Measurements from ENCODE around the gene SLC7A14.

The SLC7A14 gene

DNA sequence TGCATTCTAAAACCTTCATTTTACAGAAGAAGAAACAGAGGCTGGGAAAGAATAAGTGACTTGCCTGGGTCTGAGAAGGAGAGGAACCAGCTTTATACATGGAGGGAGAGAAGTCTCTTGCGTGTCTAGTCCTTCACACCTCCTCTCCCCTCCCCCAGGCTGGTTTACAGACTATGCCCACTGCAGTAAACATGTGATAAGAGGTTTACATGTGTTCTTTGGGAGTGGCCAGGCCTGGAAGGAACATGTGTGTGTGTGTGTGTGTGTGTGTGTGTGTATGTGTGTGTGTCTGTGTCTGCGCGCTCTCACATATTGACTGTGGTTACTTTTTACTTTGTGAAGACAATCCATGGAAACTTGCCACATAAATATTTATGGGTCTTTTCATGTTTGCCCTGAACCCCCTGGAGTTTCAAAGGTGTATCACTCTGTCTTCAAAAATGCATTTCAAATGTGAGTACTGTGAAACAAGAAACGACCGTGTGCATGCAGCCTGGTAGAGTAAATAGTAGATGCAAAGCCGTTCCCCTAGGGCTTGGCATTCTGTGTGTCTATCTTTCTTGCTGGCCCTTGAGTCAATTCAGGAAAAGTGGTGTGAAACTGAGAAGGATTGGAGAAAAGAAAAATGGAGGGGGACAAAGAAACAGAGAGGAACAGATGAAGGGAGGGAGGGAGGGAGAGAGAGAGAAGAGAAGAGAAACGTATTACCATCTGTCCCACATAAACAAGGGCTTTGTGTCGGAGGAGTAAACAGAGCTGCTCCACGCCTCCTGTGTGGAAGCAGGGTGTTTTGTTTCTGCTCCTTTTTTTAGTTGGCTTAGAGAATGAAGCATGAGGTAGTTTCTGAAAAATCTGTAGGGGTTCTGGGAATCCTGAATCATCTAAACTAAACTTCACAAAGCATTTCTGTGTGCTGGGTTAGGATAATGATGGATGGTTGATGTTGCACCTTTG is 115.5 kb downstream of the SLC7A14 start:
- peak in 31 of 56 donors; percentile 6 to 72 (median 43) for DNase-seq

DNA sequence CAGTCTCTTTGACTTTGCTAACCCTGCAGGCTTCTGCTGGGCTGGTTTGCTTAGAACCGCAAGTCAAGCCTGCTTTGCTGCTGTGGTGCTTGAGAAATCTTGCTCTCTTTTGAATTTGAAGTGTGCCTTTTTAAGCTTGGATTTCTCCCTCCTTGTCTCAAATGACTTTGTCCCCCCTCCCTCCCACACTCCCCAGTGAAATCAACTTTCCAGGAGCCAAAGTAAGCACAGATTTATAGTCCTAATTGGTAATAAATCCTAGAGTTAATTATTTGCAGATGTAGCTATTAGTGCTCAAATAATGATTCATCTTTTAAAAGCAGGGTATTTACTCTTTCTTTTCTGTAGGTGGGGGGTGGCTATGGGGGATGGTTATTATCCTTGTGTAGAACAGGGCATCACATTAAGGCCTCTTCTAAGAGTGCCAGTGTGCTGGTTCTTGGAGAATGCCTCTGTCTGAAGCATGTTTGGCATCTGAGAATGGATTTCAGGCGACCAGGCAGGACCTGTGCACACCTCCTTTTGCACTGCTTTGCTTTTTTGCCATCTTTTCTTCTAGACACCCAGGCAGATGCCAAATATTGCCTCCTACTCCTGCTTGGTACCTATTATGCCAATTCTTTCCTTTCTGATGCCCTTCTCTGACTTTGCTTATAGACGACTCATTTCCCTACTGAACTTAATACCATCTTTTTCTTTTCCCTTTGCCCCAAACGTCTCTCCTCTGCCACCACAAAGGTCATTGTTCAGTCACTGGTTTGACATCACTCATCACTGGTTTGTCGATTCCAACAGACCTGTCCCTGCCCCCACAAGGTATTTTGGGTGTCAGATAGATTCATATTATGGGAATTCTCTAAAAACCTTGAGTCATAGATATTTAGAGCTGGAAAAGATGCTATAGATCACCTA is 116.5 kb downstream of the SLC7A14 start:
- peak in 1 of 56 donors; percentile 38 for DNase-seq

DNA sequence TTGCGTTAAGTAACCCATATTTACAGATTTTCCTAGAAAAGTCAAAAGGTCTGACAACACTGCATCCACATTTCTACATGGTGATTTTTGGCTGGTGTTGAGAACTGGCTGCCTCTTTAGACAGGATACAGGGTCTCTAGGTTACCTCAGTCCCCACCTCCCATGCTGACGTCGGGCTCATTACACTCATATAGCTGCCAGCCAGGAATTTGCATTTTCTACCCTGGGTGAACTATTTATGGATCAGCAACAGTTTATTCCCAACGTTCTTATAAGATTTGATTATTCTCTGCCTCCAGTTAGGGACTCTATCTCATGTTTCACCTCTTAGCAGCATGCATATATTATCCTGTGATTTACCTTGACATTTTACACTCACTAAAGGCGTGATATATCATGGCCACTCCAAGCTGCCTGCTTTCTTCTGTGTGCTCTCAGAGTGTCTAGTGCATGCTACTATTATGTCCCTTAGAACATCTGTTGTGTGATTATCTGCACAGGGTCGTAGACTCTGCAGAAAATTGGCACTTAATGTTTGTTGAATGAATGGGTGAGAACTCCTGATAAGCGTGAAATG is 118.2 kb downstream of the SLC7A14 start:
- no peak for DNase-seq

DNA sequence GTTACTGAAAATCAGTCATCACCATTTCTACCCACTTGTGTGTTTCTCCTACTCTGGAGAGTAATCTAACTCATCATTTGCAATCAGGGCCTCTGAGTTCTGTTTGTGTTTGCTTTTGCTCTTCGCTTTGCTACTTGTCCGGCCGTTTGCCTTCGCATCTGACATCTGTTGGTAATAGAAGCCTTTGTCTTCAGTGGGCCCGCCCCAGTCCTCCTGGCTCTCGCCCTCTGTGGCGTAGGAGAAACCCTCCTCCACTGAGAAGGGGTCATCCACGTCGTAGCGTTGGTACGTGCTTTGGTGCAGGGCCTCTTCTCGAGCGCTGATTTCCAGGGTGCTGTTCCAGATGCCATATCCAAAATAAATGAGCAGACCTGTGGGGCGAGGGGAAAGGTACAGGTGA is 118.9 kb downstream of the SLC7A14 start:
- peak in 48 of 56 donors; percentile 10 to 89 (median 61) for DNase-seq

DNA sequence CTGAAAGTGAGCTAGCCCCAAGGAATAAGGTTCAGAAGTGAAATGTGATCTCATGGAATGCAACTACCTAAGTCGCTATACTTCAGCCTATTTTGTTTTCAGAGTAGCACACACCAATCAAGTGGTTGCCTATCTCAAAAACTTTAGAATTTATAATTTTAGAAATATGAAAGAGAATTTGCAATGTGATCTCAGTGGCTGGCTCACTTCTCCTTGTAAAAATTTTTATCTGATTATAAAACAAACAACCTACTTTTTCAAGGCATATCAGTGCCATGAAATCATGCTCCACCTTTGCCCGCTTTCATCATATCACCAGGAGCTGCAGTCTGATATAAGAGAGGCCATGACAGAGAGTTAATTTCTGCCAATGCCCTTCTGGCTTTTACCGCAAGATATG is 119.9 kb downstream of the SLC7A14 start:
- DNase-seq: no peak

DNA sequence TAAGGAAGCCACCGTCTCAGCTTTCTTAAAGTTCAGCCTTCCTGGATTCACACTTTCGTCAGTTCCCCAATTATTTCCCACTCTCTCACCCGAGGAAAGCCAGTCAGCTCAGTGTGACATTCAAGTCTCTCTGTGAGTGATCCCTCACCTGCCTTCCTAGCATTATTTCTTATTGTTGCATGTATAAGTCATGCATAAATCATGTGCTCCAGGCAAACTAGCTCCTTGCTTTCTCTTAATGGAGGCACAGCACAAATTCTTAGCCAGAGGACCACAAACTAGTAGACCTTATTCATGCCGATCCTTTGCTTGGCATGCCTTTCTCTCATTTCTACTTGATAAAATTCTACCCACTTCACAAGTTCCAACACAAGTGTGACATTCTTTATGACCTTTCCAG is 122.9 kb downstream of the SLC7A14 start:
- no peak for DNase-seq

DNA sequence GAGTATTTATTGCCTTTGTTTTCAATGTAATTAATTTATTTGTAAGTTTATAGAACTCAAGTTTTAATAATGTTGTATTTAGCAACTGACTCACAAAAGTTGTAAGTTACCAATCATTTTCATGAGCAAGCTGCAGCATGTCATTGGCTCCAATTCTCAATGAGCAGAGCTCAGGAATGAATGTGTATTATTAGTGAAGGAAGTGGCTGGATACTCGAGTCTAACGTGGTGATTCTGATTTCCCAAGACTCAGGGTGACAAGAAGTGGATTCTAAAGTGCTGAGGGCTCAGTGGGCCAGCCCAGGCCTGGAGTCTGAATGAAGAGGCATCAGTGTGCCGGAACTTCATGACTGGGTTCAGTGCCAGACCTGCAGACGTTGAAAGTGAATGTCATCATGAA is 127.6 kb downstream of the SLC7A14 start:
- no peak for DNase-seq

DNA sequence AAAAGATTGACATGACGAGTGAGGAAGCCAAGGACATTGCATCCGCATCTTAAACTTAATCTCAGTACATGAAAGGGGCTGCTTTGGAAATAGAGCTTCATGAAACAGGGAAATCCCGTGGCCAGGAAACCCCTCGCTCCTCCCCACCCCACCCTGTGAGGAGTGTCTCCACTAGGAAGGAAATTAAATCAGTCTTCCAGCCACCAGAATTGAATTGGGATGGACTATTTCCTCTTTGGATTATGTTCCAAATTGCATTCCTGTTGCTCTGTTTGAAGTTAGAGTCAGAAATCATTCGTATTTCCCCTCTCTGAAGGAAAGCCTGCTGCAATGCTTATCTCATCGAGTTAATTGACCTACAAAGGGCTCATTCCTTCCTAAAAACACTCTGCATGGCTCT is 131.4 kb downstream of the SLC7A14 start:
- no peak for DNase-seq

DNA sequence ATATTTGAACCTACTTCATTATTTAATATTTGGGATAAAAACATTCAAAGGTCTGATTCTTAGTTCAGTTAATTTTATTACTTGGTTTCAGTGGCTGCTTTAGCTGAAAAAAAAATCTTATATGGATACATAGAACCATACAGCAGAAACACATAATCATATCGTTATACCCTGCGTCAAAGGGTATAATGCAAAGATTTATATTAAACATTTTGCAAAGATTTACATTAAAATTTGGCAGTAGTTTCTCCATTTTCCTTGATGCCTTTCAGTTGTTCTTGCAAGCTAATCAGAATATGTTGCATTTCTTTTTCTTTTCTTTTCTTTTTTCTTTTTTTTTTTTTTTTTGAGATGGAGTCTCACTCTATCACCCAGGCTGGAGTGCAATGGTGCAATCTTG is 135.8 kb downstream of the SLC7A14 start:
- no peak for DNase-seq

DNA sequence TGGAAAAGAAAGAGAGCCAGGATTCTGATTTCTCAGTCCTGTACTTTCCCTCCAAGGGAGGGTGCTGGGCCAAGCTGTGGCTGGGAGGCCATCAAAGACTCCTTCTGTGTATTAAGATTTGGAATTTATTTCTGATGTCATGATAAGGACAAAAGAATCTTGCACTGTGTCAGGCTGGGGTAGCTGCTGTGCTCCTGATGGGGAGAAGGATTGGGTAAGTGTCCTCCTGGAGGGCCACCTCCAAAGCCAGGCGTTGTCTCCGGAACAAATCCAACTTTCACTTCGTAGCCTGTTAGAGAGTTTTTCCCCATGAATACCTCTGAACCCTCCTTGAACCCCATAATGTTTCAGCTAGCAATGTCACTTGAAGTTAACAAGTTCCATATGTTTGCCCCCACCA is 137.3 kb downstream of the SLC7A14 start:
- DNase-seq: no peak

DNA sequence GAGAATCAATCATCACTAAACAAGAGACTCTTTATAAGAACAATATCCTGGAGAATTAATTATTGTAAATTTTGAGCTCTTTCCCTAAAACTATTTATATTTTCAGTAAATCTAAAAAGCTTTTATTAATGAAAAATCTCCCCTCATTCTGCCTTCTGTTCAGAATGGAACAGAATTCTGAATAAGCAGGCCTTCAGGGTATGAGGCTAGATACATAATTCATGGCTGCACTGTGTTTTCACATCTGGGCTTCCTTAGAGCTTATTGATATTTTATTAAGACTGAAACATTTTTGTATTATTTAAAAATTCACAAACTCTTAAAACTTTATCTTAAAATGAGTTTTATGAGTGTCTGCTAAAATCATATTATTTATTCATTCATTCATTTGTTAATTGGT is 142.4 kb downstream of the SLC7A14 start:
- no peak for DNase-seq

DNA sequence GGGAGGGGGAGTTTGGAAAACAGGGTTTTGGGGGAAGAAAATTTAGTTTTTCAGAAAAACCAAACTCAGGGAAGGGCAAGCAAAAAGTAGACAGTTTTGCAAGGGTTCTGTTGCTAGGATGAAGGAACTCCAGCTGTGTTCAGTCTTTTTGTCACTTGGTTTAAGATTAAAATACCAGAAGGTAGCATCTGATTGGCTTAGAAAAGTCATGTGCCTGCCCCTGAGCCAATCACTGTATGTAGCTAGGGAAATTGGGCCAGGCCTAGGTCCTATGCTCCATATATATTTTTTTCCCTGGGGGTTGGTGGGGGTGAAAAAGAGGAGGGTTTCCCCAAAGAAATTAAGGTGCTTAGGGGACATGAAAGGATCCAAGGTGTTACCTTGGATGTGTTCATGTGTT is 142.9 kb downstream of the SLC7A14 start:
- no peak for DNase-seq

DNA sequence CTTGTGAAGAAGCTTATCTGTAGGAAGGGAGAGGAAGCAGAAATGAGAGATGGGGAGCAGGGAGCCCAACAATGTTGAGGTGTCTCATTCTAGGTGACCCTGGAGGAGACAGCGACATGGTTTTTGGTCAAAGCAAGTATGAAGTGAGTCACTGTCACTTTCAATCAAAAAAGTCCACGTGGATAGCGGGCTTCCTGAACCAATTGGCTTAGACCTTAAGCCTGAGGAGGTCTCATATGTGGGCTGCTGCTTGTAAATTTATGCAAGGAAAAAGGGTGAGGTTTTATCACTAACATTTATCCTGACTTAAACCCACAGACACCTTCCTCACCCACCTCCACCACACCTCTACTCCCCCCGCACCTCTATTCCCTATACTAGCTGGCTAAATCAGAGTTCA is 144.5 kb downstream of the SLC7A14 start:
- DNase-seq: no peak

DNA sequence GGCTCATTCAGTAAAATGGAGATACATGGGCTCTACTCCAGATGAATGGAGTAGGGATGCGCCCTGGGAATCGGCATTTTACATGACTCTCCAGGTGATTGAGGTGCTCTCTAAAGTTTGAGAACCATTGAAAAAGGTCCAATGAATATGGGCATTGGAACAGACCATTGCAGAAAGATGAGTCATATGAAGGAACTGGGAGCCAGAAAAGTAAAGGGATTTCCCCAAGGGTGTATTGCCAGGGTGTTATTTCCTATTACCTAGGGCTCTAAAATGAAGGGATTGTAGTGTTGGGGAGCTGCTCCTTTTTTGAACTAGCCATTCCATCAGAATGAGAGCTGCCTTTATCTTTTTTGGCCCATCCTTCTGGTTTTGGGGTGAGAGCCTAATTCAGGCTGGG is 145.5 kb downstream of the SLC7A14 start:
- DNase-seq: no peak

DNA sequence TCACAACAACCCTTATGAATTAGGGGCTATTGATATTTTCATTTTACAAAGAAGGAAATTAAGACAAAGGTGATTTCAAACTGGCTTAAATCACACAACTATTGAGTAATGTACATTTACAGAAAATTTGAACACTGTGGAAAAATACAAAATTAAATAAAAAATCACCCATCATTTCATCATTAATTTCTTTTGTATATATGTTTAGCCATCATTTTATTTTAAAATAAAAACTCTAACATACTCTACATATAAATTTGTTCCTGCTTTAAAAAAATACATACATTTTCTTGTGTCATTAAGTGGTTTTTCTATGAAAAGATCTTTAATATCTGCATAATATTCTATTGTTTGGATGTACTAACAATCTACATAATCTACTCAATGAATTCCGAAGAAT is 147.0 kb downstream of the SLC7A14 start:
- DNase-seq: no peak

DNA sequence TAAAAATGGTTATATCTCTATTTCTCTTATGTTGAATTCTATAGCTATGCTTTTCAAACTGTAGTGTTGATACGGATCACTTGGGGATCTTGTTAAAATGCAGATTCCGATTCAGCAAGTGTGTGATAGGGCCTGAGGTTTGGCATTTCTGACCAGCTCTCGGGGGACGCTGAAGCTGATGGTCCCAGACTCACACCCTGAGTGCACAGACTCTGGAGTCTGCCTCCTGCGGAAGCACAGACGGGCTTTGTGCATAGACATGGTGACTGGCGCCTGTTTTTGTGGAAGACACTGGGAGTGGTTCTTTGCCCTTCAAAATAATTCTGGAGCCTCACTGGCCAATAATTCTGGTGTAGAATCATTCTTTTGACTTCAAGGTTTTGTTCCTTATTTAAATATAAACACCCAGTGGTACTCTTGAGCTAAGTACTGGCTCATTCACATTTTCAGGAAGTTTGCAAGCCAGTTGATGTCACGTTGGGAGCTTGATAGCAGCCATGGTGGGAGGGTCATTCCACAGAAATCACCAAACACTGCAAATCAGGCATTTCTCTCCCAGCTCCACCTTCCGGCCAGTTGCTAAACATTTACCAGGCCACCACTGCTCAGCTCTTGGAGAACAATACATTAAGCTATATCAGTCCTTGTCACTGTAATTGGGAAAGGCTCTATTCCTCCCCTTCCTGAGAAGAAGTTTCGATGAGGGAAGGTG is 148.0 kb downstream of the SLC7A14 start:
- peak in 5 of 56 donors; percentile 20 to 35 (median 31) for DNase-seq

DNA sequence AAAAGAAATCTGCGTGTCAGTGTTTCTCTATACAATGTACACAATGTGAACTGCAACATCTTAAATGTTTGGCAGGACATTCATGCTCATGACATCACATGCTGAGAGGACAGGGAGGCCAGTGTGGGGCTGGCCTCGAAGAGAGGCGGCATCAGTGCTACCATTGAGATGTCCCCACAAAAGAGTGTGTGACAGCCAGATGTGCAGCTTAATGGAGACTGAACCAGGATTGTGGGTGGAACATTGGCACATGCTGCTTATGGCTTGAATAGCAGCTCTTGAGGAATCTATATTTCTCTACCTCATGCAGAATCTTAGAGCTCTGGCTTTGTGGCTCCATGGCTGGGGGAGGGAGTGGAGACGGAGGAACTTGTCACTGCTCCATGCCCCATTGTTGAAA is 148.7 kb downstream of the SLC7A14 start:
- peak in 52 of 56 donors; percentile 13 to 90 (median 70) for DNase-seq

DNA sequence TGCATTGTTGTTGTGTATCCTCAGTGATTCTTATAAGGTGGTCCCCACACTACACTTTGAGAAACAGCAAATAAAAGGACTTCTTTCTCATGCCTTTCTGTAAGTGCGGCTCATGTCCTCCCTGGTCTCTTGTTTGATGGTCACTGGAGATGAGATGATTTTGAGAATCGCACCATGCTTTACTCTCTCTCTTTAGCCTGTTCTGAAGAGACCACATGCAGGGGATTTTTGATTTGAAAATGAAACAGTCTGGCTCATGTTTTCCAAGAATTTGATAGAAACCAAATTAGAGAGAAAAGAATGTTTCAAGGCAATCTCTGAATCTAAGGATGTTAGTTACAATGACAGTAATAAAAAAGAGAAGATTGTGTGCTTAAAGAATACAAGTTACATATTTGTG is 149.2 kb downstream of the SLC7A14 start:
- DNase-seq: no peak

DNA sequence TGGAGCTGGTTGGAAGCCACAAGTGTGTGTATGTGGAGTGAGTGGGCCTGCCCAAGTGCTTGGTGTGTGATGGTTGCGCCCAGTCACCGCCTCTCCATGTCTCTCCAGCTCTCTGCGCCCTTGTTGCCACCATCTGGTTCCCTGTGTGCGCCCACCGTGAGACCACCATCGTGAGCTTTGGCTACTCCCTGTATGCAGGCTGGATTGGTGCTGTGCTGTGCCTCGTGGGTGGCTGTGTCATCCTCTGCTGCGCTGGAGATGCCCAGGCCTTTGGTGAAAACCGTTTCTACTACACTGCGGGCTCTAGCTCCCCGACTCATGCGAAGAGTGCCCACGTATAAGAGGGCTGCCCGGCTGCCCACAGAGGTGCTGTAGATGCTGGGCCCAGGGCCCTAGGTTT is 153.5 kb downstream of the SLC7A14 start:
- no peak for DNase-seq

DNA sequence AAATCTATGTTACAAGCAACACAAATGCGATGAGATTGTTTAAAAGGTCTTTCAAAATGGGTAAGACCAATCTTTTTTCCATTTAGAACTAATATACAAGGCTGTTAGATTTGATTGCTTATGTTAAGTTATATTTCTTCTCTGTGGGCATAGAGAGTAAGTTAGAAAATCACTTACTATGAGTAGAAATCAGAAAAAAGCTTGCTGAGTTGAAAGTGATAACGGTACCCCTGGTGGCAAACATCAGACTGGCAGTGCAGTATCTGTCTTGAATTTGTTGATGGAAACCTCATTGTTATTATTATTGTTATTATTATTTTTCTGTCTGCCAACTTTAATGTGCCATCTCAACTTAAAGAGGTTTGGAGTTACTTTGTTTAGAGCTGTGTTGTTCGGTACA is 154.8 kb downstream of the SLC7A14 start:
- no peak for DNase-seq

DNA sequence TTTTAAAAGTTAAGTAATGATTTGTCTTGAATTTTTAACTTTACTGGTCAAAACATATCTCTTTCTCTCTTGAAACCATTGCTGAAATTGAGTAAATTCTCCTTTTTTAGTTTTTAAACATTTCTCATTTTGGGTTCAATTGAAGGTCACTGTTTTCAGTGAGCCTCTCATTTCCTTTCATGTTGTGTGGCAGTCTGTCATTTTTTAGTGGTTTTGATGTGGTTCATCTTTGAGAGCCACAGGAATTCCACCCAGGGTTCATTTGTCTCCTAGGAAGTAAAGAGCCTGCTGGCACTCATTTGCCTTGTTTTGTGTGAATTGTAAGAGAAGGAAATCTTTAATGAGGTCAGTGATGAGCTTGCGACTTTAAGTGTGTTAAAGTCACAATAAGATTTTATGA is 156.8 kb downstream of the SLC7A14 start:
- DNase-seq: no peak
